Transverse colon (tissue), 4 donors: ENCODE data around the gene TTC28.

Source experiments
- CTCF ChIP-seq, 5 experiments: fragments of 200-600 bp in 3 of 5; fragments of 450-650 bp in 2 of 5; sonication (generic) in 3 of 5; IDR thresholded peaks; 1 replicate in 2 of 5; 2 replicates in 3 of 5; pipeline ENCODE4 v1.5.1; 2016 to 2017; ENCODE audit warnings: antibody characterized with exemption in 5 of 5, inconsistent platforms in 3 of 5, mild to moderate bottlenecking in 2 of 5, moderate library complexity in 1 of 5
- EP300 ChIP-seq: sonication (generic); formaldehyde crosslinking; IDR thresholded peaks from one replicate; pipeline ENCODE4 v1.6.1; 2017; ENCODE audit warnings: antibody characterized with exemption, low read depth
- POLR2A ChIP-seq: fragments of 450-650 bp; IDR thresholded peaks from one replicate; pipeline ENCODE4 v1.6.1; 2016; ENCODE audit warnings: antibody characterized with exemption, mild to moderate bottlenecking, moderate library complexity
- POLR2AphosphoS5 ChIP-seq, 3 donors: sonication (generic); formaldehyde crosslinking; IDR thresholded peaks; one replicate each; pipeline ENCODE4 v1.6.1; 2016; ENCODE audit warnings: antibody characterized with exemption in 3 of 3

GRCh38 chr22:28137036-28137435, 542.6 kb downstream of the TTC28 start:
- no peak for TF ChIP-seq CTCF (IDR thresholded peaks at IDR 0.05)
- TF ChIP-seq EP300, result no peak
- no peak for TF ChIP-seq POLR2A
- no peak for TF ChIP-seq POLR2AphosphoS5 (IDR thresholded peaks at IDR 0.05)
